GM19328 (cell line): ENCODE data around the gene PSEN1.

Source experiments
- ATAC-seq: cut with Tn5 transposase; IDR thresholded peaks from one replicate; pipeline ENCODE4 v1.9.1; 2021; ENCODE audit warnings: mild to moderate bottlenecking, moderate library complexity; ENCODE audit not compliant: unreplicated experiment

The PSEN1 gene

DNA sequence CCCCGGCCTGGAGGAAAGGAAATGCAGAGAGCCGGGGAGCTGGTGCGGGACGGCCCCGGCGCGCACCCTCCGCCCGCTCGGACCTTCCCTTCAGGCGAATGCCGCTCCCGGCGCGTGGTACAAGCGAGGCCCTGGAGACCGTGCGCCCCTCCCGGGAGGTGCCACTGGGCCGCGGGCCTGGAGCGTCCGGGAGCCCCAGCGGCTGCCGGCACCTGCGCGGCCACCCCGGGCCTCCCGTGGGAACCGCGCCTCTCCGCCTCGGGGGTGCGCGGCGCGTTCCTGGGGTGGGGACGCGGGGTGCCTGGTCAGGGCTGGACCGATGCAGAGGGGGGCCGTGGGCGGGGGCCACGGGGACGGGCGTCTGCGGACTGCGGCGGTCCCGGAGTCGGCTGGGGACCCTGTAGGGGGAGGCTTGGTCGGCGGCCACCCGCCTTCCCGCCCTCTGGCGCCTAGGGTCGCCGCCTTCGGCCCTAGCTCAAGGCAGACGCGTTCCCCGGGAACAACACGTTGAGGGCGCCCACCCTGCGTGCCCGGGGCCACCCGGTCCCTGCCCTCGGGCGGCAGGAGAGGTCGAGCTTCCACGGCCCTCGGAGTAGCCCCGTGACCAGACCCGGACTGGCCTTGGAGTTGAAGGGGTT lies 101.6 kb downstream of the PSEN1 start:
- ATAC-seq: no peak

DNA sequence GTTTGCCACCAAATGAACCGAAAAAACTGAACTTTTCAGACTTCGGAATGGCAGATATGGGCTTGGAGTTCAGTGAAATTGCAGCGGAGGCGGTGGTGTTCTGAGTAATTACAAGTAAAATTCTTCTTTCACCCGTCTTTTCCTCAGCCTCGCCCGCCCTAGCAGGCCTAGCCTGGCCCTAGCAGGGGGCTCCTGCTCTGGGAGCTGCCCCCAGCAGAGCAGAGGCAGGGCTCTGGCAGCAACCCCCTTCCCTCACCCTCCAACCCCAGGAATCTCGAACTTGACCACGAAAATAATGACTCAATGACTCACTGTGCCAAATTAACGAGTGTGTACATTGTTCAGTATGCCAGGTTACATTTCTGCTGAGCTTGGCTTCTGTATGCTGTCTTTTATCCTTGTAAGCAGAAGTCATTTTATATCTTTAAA lies 102.1 kb downstream of the PSEN1 start:
- ATAC-seq: no peak

DNA sequence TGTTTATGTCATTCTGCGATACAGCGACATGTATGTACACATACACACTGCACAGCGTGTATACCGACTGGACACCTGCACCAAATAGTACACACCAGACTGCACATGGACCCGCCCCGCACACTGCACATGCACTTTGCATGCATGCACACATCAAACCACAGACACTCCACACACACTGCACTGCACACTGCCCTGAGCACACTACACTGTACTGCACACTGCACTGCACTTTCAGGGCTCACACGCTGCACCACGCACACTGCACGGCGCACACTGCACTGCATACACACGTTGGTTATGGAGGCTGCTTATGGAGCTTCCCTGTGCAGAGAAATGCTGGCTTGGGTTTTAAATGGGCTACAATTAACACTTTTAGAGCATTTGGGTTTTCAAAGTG lies 102.6 kb downstream of the PSEN1 start:
- ATAC-seq: no peak

DNA sequence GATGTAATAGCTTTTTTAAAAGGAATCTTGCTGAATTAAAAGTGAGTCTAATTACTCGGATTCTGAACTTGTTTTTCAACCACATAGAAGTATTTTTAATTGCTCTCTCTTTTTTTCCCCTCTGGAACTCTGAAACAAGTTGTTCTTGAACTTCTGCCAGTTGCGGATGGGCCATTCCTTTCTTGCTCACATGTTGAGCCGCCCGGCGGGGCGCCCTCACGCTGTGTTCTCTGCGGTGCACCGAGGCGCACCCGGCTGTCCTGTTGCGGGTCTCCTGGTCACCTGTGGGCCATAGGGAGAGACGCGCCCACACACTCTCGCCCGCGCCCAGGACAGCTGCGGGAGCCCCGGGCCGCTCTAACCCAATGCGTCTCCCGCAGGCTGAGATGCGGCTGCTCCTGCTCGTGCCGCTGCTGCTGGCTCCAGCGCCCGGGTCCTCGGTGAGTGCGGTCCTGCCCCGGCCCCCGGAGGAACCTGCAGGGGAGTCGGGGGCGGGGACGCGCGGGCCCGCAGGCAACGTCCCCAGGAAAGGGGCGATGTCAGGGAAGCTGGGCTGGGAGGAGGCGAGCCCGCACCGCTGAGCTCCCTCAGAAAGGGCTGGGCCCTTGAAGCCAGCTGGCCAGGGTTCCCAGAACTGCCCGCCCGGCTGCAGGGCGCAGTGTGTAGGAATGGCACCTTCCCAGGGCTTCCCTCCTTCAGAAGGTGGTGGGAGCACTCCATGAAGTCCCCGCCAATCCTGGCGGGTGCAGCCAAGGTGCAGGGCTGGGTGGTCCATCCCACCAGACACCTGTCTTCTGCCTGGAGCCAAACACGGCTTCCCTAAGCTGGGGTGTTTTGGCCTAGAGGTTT lies 103.3 kb downstream of the PSEN1 start:
- no peak for ATAC-seq

DNA sequence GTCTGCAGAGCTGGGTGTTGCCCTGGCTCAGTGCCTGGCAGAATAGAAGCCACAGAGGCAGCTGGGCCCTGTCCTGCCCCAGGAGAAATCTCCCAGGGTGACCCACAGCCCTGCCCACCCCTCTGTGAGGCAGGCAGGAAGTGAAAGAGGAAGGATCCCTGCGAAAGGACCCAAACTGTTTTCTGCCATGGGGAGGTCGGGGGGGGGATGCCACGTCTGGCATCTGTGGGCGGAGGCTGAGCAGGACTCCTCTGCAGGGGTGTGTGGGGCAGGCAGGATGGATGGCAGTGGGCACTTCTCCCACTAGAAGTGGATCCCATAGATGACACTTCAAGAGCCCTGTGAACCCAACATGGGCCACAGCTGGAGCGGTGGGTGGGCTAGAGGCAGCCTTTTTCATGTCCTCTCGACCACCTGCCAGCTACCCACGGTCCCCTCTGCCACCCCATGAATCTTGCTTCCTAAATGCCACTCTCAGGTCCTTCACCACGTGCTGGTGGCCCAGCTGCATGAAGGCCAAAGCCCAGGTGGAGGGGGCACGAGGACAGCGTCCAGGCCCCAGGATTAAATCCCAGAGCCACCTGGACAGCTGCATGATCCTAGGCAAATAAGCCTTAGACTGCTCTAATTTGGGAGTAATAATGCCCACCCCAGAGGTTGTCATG lies 104.6 kb downstream of the PSEN1 start:
- no peak for ATAC-seq

- no peak for ATAC-seq
These were observed 105.3 kb downstream of the PSEN1 start for GRCh38 chr14:73241481-73242165.

GRCh38 chr14:73242357-73242901 lies 106.1 kb downstream of the PSEN1 start:
- ATAC-seq: no peak

DNA sequence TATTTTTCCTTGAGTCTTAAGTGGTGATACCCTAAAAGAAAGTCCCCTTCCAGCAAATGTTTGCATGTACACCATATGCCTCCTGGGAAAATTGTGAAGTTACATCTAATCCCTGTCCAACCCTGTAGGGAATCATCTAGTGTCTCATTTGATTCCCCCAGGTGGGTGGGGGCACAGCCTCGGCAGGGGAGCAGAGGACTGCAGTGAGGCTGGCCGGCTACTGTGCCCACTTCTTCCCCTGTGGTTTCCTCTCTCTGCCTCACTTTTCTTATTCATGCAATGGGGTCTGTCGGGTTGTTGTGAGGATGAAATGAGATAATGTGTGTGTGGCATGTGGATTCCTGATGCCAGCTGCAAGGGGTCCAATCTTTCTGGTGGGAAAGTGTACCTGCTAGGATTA lies 107.0 kb downstream of the PSEN1 start:
- no peak for ATAC-seq

DNA sequence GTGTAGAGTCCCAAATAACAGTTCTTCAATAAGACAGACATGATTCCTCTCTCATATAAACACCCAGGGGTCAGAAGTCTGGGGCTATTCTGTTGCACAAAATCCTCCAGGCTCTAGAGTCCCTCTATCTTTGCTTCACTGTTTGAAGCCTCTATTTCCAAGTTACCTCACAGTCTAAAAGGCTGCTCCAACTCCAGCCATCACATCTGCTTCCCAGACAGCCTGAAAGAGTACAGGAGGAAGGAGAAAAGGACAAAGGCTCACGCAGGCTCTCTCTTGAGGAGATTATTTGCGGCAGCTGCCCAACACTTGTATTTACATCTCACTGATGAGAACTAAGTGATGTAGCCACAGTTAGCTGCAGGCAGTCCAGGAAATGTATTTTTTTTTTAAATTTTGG lies 107.4 kb downstream of the PSEN1 start:
- no peak for ATAC-seq

- no peak for ATAC-seq
These were observed 108.4 kb downstream of the PSEN1 start for GRCh38 chr14:73244541-73245290.

- ATAC-seq: no peak
These were observed 109.4 kb downstream of the PSEN1 start for GRCh38 chr14:73245480-73246325.

DNA sequence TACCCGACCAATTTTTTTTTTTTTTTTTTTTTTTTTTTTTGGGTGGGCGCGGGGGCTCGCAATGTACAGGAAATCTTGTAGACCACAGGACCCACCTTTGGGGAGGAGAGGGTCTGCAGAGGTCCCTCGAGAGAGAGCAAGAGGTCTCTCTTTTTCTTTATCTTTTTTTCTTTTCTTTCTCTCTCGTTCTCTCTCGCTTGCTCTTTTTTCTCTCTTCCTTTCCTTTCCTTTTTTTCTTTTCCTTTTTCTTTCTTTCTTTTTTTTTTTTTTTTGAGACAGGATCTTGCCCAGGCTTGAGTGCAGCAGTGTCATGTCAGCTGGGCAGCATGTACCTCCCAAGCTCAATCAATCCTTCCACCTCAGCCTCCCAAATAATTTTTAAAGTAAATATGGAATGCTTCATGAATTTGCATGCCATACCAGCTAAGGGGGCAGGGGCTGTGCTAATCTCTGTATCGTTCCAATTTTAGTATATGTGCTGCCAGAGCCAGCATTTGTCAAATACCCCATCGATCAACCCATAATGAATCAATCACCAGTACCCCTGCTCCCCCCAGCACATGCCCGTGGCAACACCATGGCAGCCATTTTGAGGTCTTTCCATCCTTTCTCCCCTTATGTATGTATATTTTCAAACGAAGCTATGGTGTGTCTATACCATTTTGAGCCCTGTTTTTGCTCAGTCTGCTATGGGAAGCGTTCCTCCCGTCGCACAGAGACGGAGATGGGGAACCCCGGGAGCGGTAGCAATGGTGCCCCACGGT lies 110.3 kb downstream of the PSEN1 start:
- ATAC-seq: no peak

DNA sequence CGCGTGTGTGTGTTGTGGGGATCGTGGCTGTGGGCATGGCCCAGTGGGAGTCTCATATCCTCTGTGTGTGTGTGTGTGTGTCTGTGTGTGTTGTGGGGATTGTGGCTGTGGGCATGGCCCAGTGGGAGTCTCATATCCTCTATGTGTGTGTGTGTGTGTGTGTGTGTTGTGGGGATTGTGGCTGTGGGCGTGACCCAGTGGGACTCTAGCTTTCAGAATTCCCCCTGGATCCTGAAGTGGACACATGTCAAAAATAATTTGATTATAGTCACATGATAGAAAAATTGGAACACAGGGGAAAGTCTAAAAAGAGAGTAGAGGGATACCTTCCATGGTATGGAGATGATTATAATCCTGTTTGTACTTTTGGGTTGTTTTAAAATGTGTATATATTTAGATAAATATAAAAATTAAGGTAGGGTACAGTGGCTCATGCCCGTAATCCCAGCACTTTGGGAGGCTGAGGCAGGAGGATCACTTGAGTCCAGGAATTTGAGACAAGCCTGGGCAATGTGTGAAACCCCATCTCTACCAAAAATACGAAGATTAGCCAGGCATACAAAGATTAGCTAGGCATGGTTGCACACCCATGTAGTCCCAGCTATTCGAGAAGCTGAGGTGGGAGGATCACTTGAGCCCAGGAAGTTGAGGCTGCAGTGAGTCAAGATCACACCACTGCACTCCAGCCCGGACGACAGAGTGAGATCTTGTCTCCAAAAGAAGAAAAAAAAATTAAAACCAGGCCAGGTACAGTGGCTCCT lies 112.0 kb downstream of the PSEN1 start:
- no peak for ATAC-seq

DNA sequence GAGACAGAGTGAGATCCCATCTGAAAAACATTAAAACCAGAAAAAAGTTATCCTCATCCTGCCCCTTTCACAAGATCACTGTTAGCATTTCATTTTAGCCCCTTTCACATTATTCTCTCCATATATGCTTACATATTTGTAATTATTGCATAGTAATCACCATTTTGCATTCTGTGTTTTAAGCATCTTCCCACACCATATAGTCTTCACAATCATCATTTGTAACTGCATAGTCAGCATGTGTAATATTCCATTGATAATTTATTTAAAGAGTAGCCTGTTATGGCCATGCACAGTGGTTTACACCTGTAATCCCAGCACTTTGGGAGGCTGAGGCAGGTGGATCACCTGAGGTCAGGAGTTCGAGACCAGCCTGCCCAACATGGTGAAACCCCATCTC lies 112.8 kb downstream of the PSEN1 start:
- ATAC-seq: no peak

- ATAC-seq: no peak
These were observed 113.4 kb downstream of the PSEN1 start for GRCh38 chr14:73249564-73250316.

DNA sequence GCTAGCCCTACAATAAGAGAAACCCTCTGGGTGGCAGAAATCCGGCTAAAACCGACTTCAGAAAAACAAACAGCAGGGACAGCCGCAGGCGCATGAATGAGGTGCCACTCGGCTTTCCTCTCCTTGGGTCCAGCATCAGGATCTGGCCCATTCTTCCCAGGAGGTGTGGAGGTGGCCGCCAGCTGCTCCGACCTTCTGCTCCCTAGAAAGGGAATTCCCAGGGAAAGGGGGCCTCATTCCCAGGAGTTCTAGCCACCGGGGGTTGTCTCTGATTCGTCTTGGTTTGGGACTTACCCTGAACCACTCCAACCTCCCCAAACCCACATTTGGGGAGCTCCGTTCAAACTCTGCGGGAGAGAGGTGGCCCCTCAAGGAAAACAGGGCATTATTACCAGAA lies 114.0 kb downstream of the PSEN1 start:
- ATAC-seq: no peak

DNA sequence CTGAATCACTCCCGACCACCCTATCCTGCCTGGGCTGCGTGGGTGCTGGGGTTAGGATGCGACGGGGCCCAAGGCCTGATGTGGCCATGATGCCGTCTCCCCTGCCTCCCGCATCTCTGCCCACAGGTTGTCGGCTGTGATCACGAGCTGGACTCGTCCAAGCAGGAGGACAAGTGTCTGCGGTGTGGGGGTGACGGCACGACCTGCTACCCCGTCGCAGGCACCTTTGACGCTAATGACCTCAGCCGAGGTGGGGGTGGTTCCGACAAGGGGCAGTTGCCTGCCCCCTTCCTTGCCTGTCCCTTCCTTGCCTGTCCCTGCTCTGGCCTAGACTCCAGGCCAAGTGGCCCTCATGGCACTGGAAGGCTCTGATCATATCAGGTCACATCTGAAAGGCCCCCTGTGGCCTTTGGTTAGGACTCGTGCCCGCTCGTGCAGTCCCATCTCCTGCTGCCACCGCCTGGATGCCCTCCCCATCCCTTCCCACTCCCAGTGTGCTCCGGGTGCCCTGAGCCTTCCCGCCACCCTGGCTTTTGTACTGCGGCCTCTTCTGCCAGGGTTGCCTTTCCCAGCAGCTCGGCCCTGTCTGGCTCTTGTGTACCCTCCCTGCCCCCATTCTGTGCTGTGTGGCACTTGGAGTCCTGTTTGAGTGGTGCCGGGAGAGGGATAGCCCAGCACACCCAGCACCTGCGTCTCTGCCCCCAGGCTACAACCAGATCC lies 114.6 kb downstream of the PSEN1 start:
- no peak for ATAC-seq
